SK-N-SH treated with all-trans-retinoic acid at 6 μM for 48 hours (cell line): ENCODE data around the gene PGC.

Experiments used
- ATAC-seq: fragments of 200-7000 bp; cut with Tn5 transposase; 3 replicates; pipeline ENCODE4 v1.9.1; 2020; ENCODE audit warnings: mild to moderate bottlenecking, moderate library complexity
- ARNTL ChIP-seq: fragments of 450-650 bp; formaldehyde crosslinking; IDR thresholded peaks from 2 replicates; pipeline ENCODE4 v1.5.0; 2020; ENCODE audit warnings: low read depth, mild to moderate bottlenecking, moderate library complexity, borderline replicate concordance
- BACH2 ChIP-seq: fragments of 250-450 bp; sonication (Bioruptor Pico); IDR thresholded peaks from 2 replicates; pipeline ENCODE4 v1.9.0; 2021; ENCODE audit warnings: mild to moderate bottlenecking, borderline replicate concordance
- CSDC2 ChIP-seq: fragments of 250-450 bp; sonication (Bioruptor Pico); IDR thresholded peaks from 2 replicates; pipeline ENCODE4 v1.5.0; 2020; ENCODE audit warnings: mild to moderate bottlenecking, moderate library complexity
- ESRRG ChIP-seq: fragments of 250-450 bp; sonication (Bioruptor Pico); IDR thresholded peaks from 2 replicates; pipeline ENCODE4 v1.6.1; 2021; ENCODE audit warnings: mild to moderate bottlenecking
- GLIS3 ChIP-seq: fragments of 250-450 bp; sonication (Bioruptor Pico); IDR thresholded peaks from 2 replicates; pipeline ENCODE4 v1.5.0; 2020; ENCODE audit warnings: mild to moderate bottlenecking, moderate library complexity
- ISL1 ChIP-seq: fragments of 250-450 bp; sonication (Bioruptor Pico); IDR thresholded peaks from 2 replicates; pipeline ENCODE4 v2.1.2; 2022; ENCODE audit warnings: mild to moderate bottlenecking, moderate library complexity
- PPARA ChIP-seq: fragments of 250-450 bp; sonication (Bioruptor Pico); IDR thresholded peaks from 2 replicates; pipeline ENCODE4 v1.5.0; 2020; ENCODE audit warnings: mild to moderate bottlenecking, borderline replicate concordance
- RARB ChIP-seq: fragments of 250-450 bp; sonication (Bioruptor Pico); IDR thresholded peaks from 2 replicates; pipeline ENCODE4 v1.8.0; 2021; ENCODE audit warnings: mild to moderate bottlenecking, moderate library complexity
- TCF4 ChIP-seq: fragments of 250-450 bp; sonication (Bioruptor Pico); IDR thresholded peaks from 2 replicates; pipeline ENCODE4 v1.8.0; 2021; ENCODE audit warnings: mild to moderate bottlenecking, moderate library complexity, borderline replicate concordance
- TOX ChIP-seq: fragments of 250-450 bp; sonication (Bioruptor Pico); IDR thresholded peaks from 2 replicates; pipeline ENCODE4 v1.8.0; 2021; ENCODE audit warnings: mild to moderate bottlenecking, moderate library complexity, borderline replicate concordance
- ZC3H10 ChIP-seq: fragments of 250-450 bp; sonication (Bioruptor Pico); IDR thresholded peaks from 2 replicates; pipeline ENCODE4 v1.5.1; 2021; ENCODE audit warnings: mild to moderate bottlenecking, moderate library complexity
- ZFP3 ChIP-seq: fragments of 250-450 bp; sonication (Bioruptor Pico); IDR thresholded peaks from 2 replicates; pipeline ENCODE4 v1.5.0; 2020; ENCODE audit warnings: mild to moderate bottlenecking, moderate library complexity
- ZFP30 ChIP-seq: fragments of 450-650 bp; formaldehyde crosslinking; IDR thresholded peaks from 2 replicates; pipeline ENCODE4 v1.5.0; 2022; ENCODE audit warnings: mild to moderate bottlenecking, moderate library complexity
- ZNF565 ChIP-seq: fragments of 450-650 bp; formaldehyde crosslinking; conservative IDR thresholded peaks from 2 replicates; pipeline ENCODE4 v1.5.0; 2020; ENCODE audit warnings: low read depth, mild to moderate bottlenecking, moderate library complexity
- ZNF8 ChIP-seq: fragments of 450-650 bp; formaldehyde crosslinking; IDR thresholded peaks from 2 replicates; pipeline ENCODE4 v1.5.0; 2020; ENCODE audit warnings: mild to moderate bottlenecking, moderate library complexity
- TF ChIP-seq, protein P1 (sequence below): fragments of 250-450 bp; sonication (Bioruptor Pico); IDR thresholded peaks from 2 replicates; pipeline ENCODE4 v1.8.0; 2021; ENCODE audit warnings: low read depth, mild to moderate bottlenecking, moderate library complexity, borderline replicate concordance
- TF ChIP-seq, protein P2 (sequence below): fragments of 250-450 bp; sonication (Bioruptor Pico); IDR thresholded peaks from 2 replicates; pipeline ENCODE4 v1.5.1; 2020; ENCODE audit warnings: low read depth, mild to moderate bottlenecking, moderate library complexity
- TF ChIP-seq, protein P3 (sequence below): fragments of 250-450 bp; sonication (Bioruptor Pico); IDR thresholded peaks from 2 replicates; pipeline ENCODE4 v1.5.1; 2021; ENCODE audit warnings: mild to moderate bottlenecking, moderate library complexity
- TF ChIP-seq, protein P4 (sequence below): fragments of 250-450 bp; sonication (Bioruptor Pico); IDR thresholded peaks from 2 replicates; pipeline ENCODE4 v1.5.0; 2020; ENCODE audit warnings: mild to moderate bottlenecking, moderate library complexity

The PGC gene

DNA sequence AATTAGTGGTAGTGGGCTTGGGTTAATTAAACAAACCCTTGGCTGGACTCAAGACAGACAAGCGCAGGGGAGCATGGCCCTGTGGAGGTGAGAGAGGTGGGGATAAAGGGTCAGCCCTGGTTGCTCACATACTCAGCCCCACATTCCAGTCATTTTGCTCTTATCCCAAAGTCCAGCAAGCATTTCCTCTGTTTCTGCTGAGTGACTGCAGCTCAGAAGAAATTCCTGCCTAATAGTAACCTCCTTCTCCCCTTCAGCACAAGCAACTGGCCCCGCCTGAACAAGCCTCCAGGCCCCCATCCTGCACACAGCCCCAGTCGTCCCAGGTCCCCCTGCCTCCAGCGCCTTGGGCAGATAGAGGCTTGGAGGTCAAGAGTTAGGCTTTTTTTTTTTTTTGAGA lies 8.2 kb downstream of the PGC start:
- ATAC-seq = no peak
- TF ChIP-seq, protein P1, sequence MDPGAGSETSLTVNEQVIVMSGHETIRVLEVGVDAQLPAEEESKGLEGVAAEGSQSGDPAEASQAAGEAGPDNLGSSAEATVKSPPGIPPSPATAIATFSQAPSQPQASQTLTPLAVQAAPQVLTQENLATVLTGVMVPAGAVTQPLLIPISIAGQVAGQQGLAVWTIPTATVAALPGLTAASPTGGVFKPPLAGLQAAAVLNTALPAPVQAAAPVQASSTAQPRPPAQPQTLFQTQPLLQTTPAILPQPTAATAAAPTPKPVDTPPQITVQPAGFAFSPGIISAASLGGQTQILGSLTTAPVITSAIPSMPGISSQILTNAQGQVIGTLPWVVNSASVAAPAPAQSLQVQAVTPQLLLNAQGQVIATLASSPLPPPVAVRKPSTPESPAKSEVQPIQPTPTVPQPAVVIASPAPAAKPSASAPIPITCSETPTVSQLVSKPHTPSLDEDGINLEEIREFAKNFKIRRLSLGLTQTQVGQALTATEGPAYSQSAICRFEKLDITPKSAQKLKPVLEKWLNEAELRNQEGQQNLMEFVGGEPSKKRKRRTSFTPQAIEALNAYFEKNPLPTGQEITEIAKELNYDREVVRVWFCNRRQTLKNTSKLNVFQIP (CRISPR knock-in tag) = no peak
- no peak for TF ChIP-seq BACH2 (CRISPR knock-in tag)
- TF ChIP-seq ZFP30 = no peak
- TF ChIP-seq TCF4 (CRISPR knock-in tag) = no peak
- TF ChIP-seq, protein P2, sequence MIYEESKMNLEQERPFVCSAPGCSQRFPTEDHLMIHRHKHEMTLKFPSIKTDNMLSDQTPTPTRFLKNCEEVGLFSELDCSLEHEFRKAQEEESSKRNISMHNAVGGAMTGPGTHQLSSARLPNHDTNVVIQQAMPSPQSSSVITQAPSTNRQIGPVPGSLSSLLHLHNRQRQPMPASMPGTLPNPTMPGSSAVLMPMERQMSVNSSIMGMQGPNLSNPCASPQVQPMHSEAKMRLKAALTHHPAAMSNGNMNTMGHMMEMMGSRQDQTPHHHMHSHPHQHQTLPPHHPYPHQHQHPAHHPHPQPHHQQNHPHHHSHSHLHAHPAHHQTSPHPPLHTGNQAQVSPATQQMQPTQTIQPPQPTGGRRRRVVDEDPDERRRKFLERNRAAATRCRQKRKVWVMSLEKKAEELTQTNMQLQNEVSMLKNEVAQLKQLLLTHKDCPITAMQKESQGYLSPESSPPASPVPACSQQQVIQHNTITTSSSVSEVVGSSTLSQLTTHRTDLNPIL (CRISPR knock-in tag) = no peak
- TF ChIP-seq ARNTL = no peak
- TF ChIP-seq ZFP3 = no peak
- no peak for TF ChIP-seq ESRRG
- TF ChIP-seq GLIS3 = no peak
- TF ChIP-seq, protein P3, sequence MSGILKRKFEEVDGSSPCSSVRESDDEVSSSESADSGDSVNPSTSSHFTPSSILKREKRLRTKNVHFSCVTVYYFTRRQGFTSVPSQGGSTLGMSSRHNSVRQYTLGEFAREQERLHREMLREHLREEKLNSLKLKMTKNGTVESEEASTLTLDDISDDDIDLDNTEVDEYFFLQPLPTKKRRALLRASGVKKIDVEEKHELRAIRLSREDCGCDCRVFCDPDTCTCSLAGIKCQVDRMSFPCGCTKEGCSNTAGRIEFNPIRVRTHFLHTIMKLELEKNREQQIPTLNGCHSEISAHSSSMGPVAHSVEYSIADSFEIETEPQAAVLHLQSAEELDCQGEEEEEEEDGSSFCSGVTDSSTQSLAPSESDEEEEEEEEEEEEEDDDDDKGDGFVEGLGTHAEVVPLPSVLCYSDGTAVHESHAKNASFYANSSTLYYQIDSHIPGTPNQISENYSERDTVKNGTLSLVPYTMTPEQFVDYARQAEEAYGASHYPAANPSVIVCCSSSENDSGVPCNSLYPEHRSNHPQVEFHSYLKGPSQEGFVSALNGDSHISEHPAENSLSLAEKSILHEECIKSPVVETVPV (CRISPR knock-in tag) = no peak
- no peak for TF ChIP-seq ZNF565 (CRISPR knock-in tag)
- TF ChIP-seq, all 23 proteins: peak for 0

DNA sequence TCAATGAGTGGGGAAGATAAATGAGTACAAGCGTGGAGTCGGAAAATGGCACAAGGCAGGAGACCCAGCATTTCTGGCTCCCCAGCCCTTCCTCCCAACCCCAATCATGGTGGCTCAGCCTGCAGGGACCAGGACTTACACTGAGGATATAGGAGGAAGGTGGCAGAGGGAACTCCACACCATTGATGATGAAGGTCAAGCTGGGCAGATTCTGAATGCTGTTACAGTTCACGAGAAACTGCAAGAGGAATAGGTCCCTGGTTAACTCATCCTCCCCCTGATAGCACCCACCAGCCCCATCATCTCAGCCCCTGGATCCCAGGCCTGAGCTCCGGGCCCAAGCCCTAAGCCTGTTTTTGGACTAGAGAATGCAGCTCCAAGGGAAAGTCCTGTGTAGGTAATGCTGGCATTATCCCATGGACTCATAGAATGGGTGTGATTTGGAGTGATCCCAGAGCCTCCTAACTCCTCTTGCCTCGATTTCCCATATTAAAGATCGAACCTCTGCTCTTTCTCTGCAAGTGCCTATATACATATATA lies 9.5 kb downstream of the PGC start:
- no peak for ATAC-seq

DNA sequence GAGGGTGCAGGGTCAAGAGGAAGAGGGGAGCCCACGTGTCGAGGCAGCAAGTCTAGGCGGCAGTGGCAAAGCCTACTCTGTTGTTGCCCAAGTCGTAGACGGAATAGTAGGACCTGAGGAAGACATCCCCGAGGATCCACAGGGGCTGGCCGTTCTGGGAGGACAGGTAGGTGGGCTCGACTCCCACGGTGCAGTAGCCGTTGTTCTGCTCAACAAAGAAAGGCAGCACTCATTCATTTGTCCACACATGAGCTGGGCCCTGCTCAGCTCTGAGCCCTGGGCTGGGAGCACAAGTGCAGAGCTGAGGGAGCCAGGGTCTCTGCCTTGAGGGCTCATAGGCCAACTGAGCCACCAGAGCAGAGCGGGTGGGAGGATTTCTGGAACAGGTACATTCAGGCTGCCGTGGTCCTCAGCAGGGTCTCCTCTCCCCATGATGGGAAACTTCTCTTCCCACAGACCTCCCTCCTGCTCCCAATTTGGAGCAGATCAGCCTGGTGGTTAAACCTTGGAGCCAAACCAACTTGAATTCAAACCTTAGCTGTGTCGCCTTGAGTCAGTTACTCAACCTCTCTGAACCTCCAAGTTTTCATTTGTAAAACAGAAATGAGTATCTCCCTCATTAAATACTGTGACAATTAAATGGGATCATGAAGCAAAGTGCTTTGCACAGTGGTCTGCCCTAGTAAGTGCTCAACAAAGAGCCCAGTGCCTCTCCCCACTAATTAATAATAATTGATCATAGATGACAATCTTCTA lies 10.2 kb downstream of the PGC start:
- ATAC-seq = no peak
- no peak for TF ChIP-seq PPARA
- TF ChIP-seq, protein P2 (CRISPR knock-in tag) = no peak
- TF ChIP-seq ISL1 (CRISPR knock-in tag) = no peak
- TF ChIP-seq ZNF565 (CRISPR knock-in tag) = no peak
- TF ChIP-seq, protein P3 (CRISPR knock-in tag) = no peak
- TF ChIP-seq TCF4 (CRISPR knock-in tag) = no peak
- TF ChIP-seq TOX (CRISPR knock-in tag) = no peak
- TF ChIP-seq BACH2 (CRISPR knock-in tag) = no peak
- no peak for TF ChIP-seq GLIS3
- no peak for TF ChIP-seq ZNF8

More for the DNA sequence above, 9.5 kb downstream of the PGC start:
- TF ChIP-seq CSDC2 (CRISPR knock-in tag) (no peak), ZNF565 (CRISPR knock-in tag) (no peak), TOX (CRISPR knock-in tag) (no peak), ZC3H10 (no peak), RARB (no peak)
- TF ChIP-seq, protein P2 (CRISPR knock-in tag) = no peak
- TF ChIP-seq, protein P4, sequence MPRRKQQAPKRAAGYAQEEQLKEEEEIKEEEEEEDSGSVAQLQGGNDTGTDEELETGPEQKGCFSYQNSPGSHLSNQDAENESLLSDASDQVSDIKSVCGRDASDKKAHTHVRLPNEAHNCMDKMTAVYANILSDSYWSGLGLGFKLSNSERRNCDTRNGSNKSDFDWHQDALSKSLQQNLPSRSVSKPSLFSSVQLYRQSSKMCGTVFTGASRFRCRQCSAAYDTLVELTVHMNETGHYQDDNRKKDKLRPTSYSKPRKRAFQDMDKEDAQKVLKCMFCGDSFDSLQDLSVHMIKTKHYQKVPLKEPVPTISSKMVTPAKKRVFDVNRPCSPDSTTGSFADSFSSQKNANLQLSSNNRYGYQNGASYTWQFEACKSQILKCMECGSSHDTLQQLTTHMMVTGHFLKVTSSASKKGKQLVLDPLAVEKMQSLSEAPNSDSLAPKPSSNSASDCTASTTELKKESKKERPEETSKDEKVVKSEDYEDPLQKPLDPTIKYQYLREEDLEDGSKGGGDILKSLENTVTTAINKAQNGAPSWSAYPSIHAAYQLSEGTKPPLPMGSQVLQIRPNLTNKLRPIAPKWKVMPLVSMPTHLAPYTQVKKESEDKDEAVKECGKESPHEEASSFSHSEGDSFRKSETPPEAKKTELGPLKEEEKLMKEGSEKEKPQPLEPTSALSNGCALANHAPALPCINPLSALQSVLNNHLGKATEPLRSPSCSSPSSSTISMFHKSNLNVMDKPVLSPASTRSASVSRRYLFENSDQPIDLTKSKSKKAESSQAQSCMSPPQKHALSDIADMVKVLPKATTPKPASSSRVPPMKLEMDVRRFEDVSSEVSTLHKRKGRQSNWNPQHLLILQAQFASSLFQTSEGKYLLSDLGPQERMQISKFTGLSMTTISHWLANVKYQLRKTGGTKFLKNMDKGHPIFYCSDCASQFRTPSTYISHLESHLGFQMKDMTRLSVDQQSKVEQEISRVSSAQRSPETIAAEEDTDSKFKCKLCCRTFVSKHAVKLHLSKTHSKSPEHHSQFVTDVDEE = no peak
- TF ChIP-seq, protein P3 (CRISPR knock-in tag) = no peak
